GM12891 (cell line): Measurements from ENCODE around the gene ADARB1.

ENCODE experiments used
- PAX5 ChIP-seq: IDR thresholded peaks from 2 replicates; pipeline ENCODE4 v1.6.1; 2011; ENCODE audit warnings: low read length, moderate library complexity, mild to moderate bottlenecking; ENCODE audit not compliant: insufficient read depth, severe bottlenecking
- POLR2A ChIP-seq: IDR thresholded peaks from 2 replicates; pipeline ENCODE4 v1.6.1; 2011; ENCODE audit warnings: low read depth, low read length, control low read depth
- POLR2AphosphoS5 ChIP-seq: IDR thresholded peaks from 2 replicates; pipeline ENCODE4 v1.6.1; 2011; ENCODE audit warnings: low read depth, low read length, control low read depth
- POU2F2 ChIP-seq: IDR thresholded peaks from 2 replicates; pipeline ENCODE4 v1.6.1; 2011; ENCODE audit warnings: low read depth, mild to moderate bottlenecking, control low read depth, low read length, moderate library complexity
- SPI1 ChIP-seq: IDR thresholded peaks from 2 replicates; pipeline ENCODE4 v1.6.1; 2011; ENCODE audit warnings: low read depth, low read length, control low read depth
- TAF1 ChIP-seq: IDR thresholded peaks from 2 replicates; pipeline ENCODE4 v1.6.1; 2011; ENCODE audit warnings: low read depth, low read length, control low read depth

DNA sequence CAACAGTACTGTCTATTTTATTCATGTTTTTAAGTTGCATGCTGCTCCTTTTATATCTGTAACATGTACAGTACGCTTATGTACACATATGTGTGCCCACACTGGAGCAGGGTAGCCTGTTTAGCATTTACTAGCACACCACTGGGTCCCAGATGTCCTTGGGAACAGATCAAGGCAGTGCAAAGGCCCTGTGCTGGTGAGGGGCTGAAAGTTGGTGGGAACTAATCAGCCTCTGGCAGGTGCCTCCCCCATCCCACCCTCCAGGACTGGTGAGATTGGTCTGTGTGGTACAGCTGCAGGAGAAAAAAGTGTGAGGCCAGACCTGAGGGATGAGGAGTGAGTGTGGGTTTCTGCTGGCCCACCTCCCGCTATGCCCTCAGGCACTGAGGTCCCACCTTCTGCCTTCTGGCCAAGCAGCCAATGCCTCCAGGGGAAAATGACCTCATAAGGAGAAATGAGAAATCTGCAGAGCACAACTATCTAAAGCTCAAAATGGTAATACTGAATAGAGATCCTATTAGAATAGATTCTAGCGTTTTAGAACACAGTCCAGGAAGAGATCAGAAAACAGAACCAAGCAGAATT lies 154.4 kb downstream of the ADARB1 start:
- no peak for TF ChIP-seq POLR2AphosphoS5
- TF ChIP-seq POLR2A = no peak
- no peak for TF ChIP-seq SPI1
- no peak for TF ChIP-seq TAF1
- no peak for TF ChIP-seq PAX5
- no peak for TF ChIP-seq POU2F2
